ENCODE results near the gene DPF3. TPM values are rescaled to one million over a fixed set of nuclear protein-coding genes. Genes with fewer than 3 reads are reported as not detected.

The DPF3 gene
- total and polyA plus RNA-seq, 2 of the 13 experiments (the other 11 are each of a cell fraction or from before 2014, with no cell fraction given), result 0.09 to 0.60 TPM

GRCh38 chr14:72736308-72736707, 157.6 kb downstream of the DPF3 start (continued):
- no peak for TF ChIP-seq HBP1 (CRISPR knock-in tag; IDR thresholded peaks at IDR 0.05; ENCODE audit: low read depth)
- no peak for TF ChIP-seq THAP9 (CRISPR knock-in tag; IDR thresholded peaks at IDR 0.05; ENCODE audit: borderline replicate concordance)

GRCh38 chr14:72732022-72732780, 161.7 kb downstream of the DPF3 start:
- FAIRE-seq, result no peak
- H3K79me2 ChIP-seq (ENCODE audit: insufficient read depth, low read length), result no peaks in the 10 kb centered on the region
- no peaks in the 10 kb centered on the region for H3K36me3 ChIP-seq (replicated peaks in 1 of 2; ENCODE audit: control insufficient read depth in 1 of 2, insufficient read depth in 2 of 2, low read length in 2 of 2)
- ChIA-PET CTCF (ENCODE audit: low intra/inter-chr PET ratio, low total read pairs) (no interaction called here), POLR2A (no interaction called here)
- ATAC-seq, result no peak
- TF ChIP-seq ZNF772 (CRISPR knock-in tag; IDR thresholded peaks at IDR 0.05) (no peak), HDAC2 (CRISPR knock-in tag; IDR thresholded peaks at IDR 0.05) (no peak), CHD2 (IDR thresholded peaks at IDR 0.05; ENCODE audit: low read depth, low read length) (no peak)
- intact Hi-C loops (cut with micrococcal nuclease; ENCODE audit: unreplicated experiment), result no loop called here
- no peak overlapping the region for H3K9ac ChIP-seq (ENCODE audit: insufficient read depth, low read depth, low read length)
- H4K20me1 ChIP-seq (ENCODE audit: insufficient read depth, low read length), result no peaks in the 10 kb centered on the region
- 27% methylated on average over 14 of the region's 16 CpGs for WGBS (ENCODE audit: low lambda C conversion rate)
- H3K4me3 ChIP-seq (replicated peaks in 1 of 3; ENCODE audit: insufficient read depth in 1 of 3, low read depth in 2 of 3, low read length in 3 of 3), result no peak overlapping the region
- no peaks in the 10 kb centered on the region for H3K4me1 ChIP-seq (ENCODE audit: insufficient read depth, low read length)
- no peak overlapping the region for H3K4me2 ChIP-seq (ENCODE audit: low read depth, low read length)
- no peak for DNase-seq (ENCODE audit: low spot score)
- H3K27me3 ChIP-seq (ENCODE audit: control insufficient read depth in 1 of 2, insufficient read depth in 2 of 2, low read length in 2 of 2), result 0 out of 5 replicates have a peak, but pooled peaks cover 0 to 6% of the 10 kb centered on the region in 2 experiments
- BruUV-seq (replicated peaks), result no TSS peak
- H3K27ac ChIP-seq (ENCODE audit: extremely low read length, insufficient read depth, low read length), result no peak overlapping the region
- no peaks in the 10 kb centered on the region for H3K9me3 ChIP-seq (ENCODE audit: low read length)
- in situ Hi-C loops (cut with HindIII; ENCODE audit: extremely low pct_ligation_motif_present, low pct_unique_long_range_greater_than_20kb), result no loop called here
- H2AFZ ChIP-seq (ENCODE audit: low read length), result no peak overlapping the region
